Measurements from ENCODE around the gene PPM1M. TPM values are rescaled to one million over a fixed set of nuclear protein-coding genes. Genes with fewer than 3 reads are reported as not detected.

PPM1M gene
- total RNA-seq, 1 donor from 2014 or later = 10.6 TPM

- Mint-ChIP-seq H3K27ac (peak overlapping the region; percentile 91), H3K4me3 (peak overlapping the region; percentile 86), H3K4me1 (peaks cover 44% of the 10 kb centered on the region), H3K27me3 (ENCODE audit: low read depth) (no peaks in the 10 kb centered on the region), H3K36me3 (no peaks in the 10 kb centered on the region), H3K9me3 (no peaks in the 10 kb centered on the region)
- DNase-seq (ENCODE audit: low spot score in 2 of 2, unreplicated experiment in 2 of 2) = no peak
- no peak for TF ChIP-seq CTCF (IDR thresholded peaks at IDR 0.05; ENCODE audit: unreplicated experiment)
Measured at GRCh38 chr3:52298149-52299098, 52.9 kb downstream of the PPM1M start.

- Mint-ChIP-seq H3K4me1 (peaks cover 44% of the 10 kb centered on the region), H3K4me3 (peak overlapping the region; percentile 86), H3K27me3 (ENCODE audit: low read depth) (no peaks in the 10 kb centered on the region), H3K36me3 (no peaks in the 10 kb centered on the region), H3K9me3 (no peaks in the 10 kb centered on the region), H3K27ac (peak overlapping the region; percentile 91)
- no peak for DNase-seq (ENCODE audit: low spot score in 2 of 2, unreplicated experiment in 2 of 2)
- TF ChIP-seq CTCF (IDR thresholded peaks at IDR 0.05; ENCODE audit: unreplicated experiment) = no peak
Measured at GRCh38 chr3:52299247-52299878, 53.8 kb downstream of the PPM1M start.

Small RNA genes within 50 kb of the gene (microRNA-seq; reads per million reads assigned to microRNA genes)
- gene MIR135A1 (69.8 reads per million, percentile 59 among the genes with 10 or more reads in this experiment), gene MIRLET7G (8,500 reads per million, percentile 95 among the genes with 10 or more reads in this experiment)

Other genes starting within 250 kb of the PPM1M start
- gene RPL29, start 249.9 kb upstream of the PPM1M start, total RNA-seq = 1,237 to 1,322 TPM (median 1,301 TPM) in 3 replicates
- gene DUSP7, start 189.2 kb upstream of the PPM1M start, total RNA-seq = 32.0 to 34.6 TPM (median 32.2 TPM) in 3 replicates
- gene POC1A, start 91.3 kb upstream of the PPM1M start, total RNA-seq = 7.9 to 9.4 TPM (median 8.7 TPM) in 3 replicates
- gene ALAS1, start 47.6 kb upstream of the PPM1M start, total RNA-seq = 32.1 to 34.0 TPM (median 33.2 TPM) in 3 replicates
- 0.16 to 0.23 TPM in 2 of 3 replicates, not detected in the other for gene TLR9, start 20.1 kb upstream of the PPM1M start, total RNA-seq
- gene TWF2, start 6.6 kb upstream of the PPM1M start, total RNA-seq = 26.6 to 30.6 TPM (median 28.7 TPM) in 3 replicates
- 99.0 to 105 TPM (median 101 TPM) in 3 replicates for gene WDR82, start 32.9 kb downstream of the PPM1M start, total RNA-seq
- 9.0 to 10.7 TPM (median 10.6 TPM) in 3 replicates for gene GLYCTK, start 42.1 kb downstream of the PPM1M start, total RNA-seq
- 8.2 to 9.5 TPM (median 8.4 TPM) in 3 replicates for gene DNAH1, start 70.6 kb downstream of the PPM1M start, total RNA-seq
- 96.2 to 106 TPM (median 104 TPM) in 3 replicates for gene BAP1, start 164.2 kb downstream of the PPM1M start, total RNA-seq
- gene PHF7, start 164.9 kb downstream of the PPM1M start, total RNA-seq = 4.1 to 6.6 TPM (median 5.3 TPM) in 3 replicates
- 0.35 to 0.80 TPM (median 0.66 TPM) in 3 replicates for gene SEMA3G, start 199.3 kb downstream of the PPM1M start, total RNA-seq
- 4.0 to 5.2 TPM (median 4.6 TPM) in 3 replicates for gene TNNC1, start 208.3 kb downstream of the PPM1M start, total RNA-seq
- 235 to 242 TPM (median 240 TPM) in 3 replicates for gene NISCH, start 209.8 kb downstream of the PPM1M start, total RNA-seq
- 0.29 to 0.71 TPM (median 0.66 TPM) in 3 replicates for gene STAB1, start 249.6 kb downstream of the PPM1M start, total RNA-seq

Measured in mesothelial cell of epicardium (in vitro differentiated cells).